Psoas muscle (tissue), 8 donors: Measurements from ENCODE around the gene ACBD5. TPM values are rescaled to one million over a fixed set of nuclear protein-coding genes. Genes with fewer than 3 reads are reported as not detected.

Experiments used
- ATAC-seq, 4 donors: fragments of 200-7000 bp; cut with Tn5 transposase; one replicate each; pipeline ENCODE4 v1.9.1; 2020; ENCODE audit warnings: moderate library complexity in 3 of 4, mild to moderate bottlenecking in 2 of 4
- DNase-seq, 2 donors: peaks; one replicate each; pipeline ENCODE4 v3.0.0-alpha.2; 2020
- H3K27ac ChIP-seq: fragments of 200-600 bp; one replicate; pipeline ENCODE4 v1.8.0; 2022
- H3K27me3 ChIP-seq, 3 donors: fragments of 200-600 bp in 1 of 3; one replicate each; pipeline versions ENCODE4 v1.6.1 to v1.8.0; 2013 to 2022; ENCODE audit warnings: low read length in 2 of 3, mild to moderate bottlenecking in 2 of 3, moderate library complexity in 1 of 3; ENCODE audit not compliant: insufficient read depth in 3 of 3
- H3K36me3 ChIP-seq, 2 donors: fragments of 200-600 bp in 1 of 2; one replicate each; pipeline versions ENCODE4 v1.6.1 to v1.8.0; 2013 to 2022; ENCODE audit warnings: low read depth in 1 of 2, mild to moderate bottlenecking in 1 of 2, moderate library complexity in 1 of 2; ENCODE audit not compliant: insufficient read depth in 1 of 2
- H3K4me1 ChIP-seq: fragments of 200-600 bp; one replicate; pipeline ENCODE4 v1.8.0; 2022
- H3K4me3 ChIP-seq: fragments of 200-600 bp; one replicate; pipeline ENCODE4 v1.8.0; 2022; ENCODE audit warnings: mild to moderate bottlenecking
- H3K9me3 ChIP-seq: fragments of 200-600 bp; one replicate; pipeline ENCODE4 v1.8.0; 2022
- WGBS, 3 donors: extraction: QIAGEN DNeasy Blood & Tissue Kit; methylation state at CpG; one replicate each; pipeline versions ENCODE4 v1.1.6 to v1.1.7; 2013; 5-methylcytosine and 5-hydroxymethylcytosine counted together
- intact Hi-C, 2 donors: fragments of 100-400 bp; cut with DNase I; formaldehyde crosslinking; loops; one replicate each; pipeline versions ENCODE4 v1.11.0 to v1.14.2; 2022
- polyA plus RNA-seq, 3 donors: library from polyadenylated mRNA; stranded (reverse); fragments of 200-250 nt; gene quantifications; one replicate each; pipeline ENCODE4 v1.2.3, GENCODE V29; 2013
- total RNA-seq, 4 donors: library from RNA; stranded (reverse); fragmentation: NEBNext Ultra II Directional in 2 of 4; extraction: Animal tissue kit (Norgen Biotek cat#: 25700) in 2 of 4; gene quantifications; one replicate each; pipeline versions ENCODE4 v1.2.1 to v1.2.4, GENCODE V29; 2021 to 2023
- TF ChIP-seq, protein P1 (sequence below): fragments of 200-600 bp; IDR thresholded peaks from one replicate; pipeline ENCODE4 v1.8.0; 2022; ENCODE audit warnings: antibody characterized with exemption
- donor health status: healthy with polysubstance abuse.
- donor health status: DM: no; HTN: no; CAD: no; lungs with moderate emphysema.
- donor health status: Bipolar disorder and iron deficiency.
- donor health status: healthy.
- donor health status: DM: yes; HTN: yes; CAD: no.
- donor health status: DM: no; HTN: no; CAD: no.
- donor health status: DM: no; HTN: no; CAD: no.
- donor health status: DM: yes; HTN: yes; CAD: no.

ACBD5 gene
- total and polyA plus RNA-seq, 7 donors: 18.4 to 53.6 (median 33.3) TPM

DNA sequence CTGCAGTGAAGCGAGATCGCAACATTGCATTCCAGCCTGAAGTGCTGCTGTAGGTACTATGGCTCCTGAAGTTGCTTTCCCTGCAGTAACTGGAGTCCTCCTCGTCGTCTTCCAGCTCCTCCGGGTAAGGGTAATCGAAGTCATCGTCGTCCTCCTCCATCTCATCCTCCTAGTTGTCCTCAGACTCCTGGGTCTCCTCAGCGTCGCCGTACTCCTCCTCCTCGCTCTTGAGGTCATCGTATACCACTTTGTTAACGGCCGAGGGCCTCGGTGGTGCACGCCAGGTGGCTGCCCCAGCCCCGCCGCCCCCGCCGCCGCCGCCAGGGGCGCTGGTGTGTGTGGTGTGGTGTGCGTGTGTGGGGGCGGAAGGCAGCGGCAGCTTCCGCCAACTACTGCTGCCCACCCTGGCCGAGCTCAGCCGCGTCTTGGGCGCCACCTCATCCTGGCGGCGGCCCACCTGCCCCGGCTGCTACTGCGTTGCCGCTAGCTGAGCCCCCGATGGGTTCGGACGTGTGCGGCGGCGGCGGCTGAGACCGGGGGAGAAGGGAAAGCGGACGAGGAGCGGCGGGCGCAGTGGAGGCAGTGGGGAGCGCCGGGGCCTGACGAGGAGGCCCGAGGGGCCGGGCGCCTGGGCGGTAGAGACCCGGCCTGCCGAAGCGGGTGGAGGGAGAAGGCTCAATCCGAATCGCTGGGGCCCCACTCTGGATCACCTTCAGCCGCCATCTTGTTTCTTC, 11.8 kb upstream of the ACBD5 start:
- Histone ChIP-seq H3K36me3 (no peaks in the 10 kb centered on the region), H3K27me3 (peaks cover 0 to 4% (median 0%) of the 10 kb centered on the region in 3 donors), H3K9me3 (no peaks in the 10 kb centered on the region), H3K4me3 (peak overlapping the region; percentile 75), H3K4me1 (no peaks in the 10 kb centered on the region), H3K27ac (peak overlapping the region; percentile 71)
- WGBS, 3 donors: 11 to 17% (median 13%) methylated on average over 47 to 63 of the region's 63 CpGs
- ATAC-seq (peak; percentile 95 to 99 (median 98)), DNase-seq (peak; percentile 77 to 79)
- TF ChIP-seq, protein P1, sequence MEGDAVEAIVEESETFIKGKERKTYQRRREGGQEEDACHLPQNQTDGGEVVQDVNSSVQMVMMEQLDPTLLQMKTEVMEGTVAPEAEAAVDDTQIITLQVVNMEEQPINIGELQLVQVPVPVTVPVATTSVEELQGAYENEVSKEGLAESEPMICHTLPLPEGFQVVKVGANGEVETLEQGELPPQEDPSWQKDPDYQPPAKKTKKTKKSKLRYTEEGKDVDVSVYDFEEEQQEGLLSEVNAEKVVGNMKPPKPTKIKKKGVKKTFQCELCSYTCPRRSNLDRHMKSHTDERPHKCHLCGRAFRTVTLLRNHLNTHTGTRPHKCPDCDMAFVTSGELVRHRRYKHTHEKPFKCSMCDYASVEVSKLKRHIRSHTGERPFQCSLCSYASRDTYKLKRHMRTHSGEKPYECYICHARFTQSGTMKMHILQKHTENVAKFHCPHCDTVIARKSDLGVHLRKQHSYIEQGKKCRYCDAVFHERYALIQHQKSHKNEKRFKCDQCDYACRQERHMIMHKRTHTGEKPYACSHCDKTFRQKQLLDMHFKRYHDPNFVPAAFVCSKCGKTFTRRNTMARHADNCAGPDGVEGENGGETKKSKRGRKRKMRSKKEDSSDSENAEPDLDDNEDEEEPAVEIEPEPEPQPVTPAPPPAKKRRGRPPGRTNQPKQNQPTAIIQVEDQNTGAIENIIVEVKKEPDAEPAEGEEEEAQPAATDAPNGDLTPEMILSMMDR: peak; percentile 74
- intact Hi-C loops: no loop called here

DNA sequence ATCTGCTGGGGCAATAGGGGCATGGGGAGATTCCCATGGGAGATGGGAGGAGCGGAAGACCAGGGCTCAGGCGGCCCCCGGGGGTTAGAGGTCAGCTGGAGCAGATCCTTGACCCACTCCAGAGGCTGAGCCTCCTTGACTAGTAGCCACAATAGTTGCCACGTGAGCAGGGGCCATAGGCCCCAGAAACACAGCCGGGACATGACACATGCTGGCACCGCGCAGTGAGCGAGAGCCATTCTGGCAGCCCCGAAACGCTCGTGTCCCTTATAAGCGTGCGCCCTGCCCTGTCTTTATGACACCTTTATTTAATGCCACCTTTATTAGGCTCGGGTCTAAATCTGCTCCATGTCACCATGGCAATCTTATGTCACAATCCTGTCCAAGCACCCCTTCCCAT, 11.0 kb upstream of the ACBD5 start:
- Histone ChIP-seq H3K27me3 (no peaks in the 10 kb centered on the region), H3K4me1 (no peaks in the 10 kb centered on the region), H3K27ac (no peak overlapping the region), H3K36me3 (no peaks in the 10 kb centered on the region), H3K4me3 (no peak overlapping the region), H3K9me3 (no peaks in the 10 kb centered on the region)
- no peak for ATAC-seq
- TF ChIP-seq, protein P1: no peak
- intact Hi-C loops: no loop called here
- WGBS, 3 donors: 95 to 98% (median 97%) methylated on average over 14 of the region's 14 CpGs
- DNase-seq: no peak

DNA sequence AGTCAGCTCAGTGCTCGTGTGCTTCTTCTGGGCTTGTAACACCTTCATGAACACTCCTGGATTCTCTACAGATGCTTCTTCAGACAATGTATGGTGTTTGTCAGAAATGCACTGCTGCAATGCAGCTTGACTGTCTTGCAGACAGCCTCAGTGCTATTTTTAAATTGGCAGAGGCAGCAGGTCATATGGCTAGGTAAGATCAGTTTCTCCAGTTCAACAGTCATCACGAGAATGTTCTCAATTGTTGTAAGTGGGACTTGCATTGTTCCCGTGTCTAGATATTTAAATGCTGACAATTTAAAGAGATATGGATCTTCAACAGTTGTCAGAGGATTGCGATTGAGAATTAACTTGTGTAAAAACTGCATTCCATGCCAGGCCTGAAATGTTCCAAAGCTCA, 7.6 kb upstream of the ACBD5 start:
- H3K9me3 ChIP-seq: no peaks in the 10 kb centered on the region
- ATAC-seq: peak in 3 of 4 donors; percentile 36 to 67 (median 51)
- no peak overlapping the region for H3K4me3 ChIP-seq
- H3K4me1 ChIP-seq: peaks cover 10% of the 10 kb centered on the region
- TF ChIP-seq, protein P1: no peak
- H3K36me3 ChIP-seq: no peaks in the 10 kb centered on the region
- 38 to 49% (median 47%) methylated on average over 4 of the region's 4 CpGs for WGBS, 3 donors
- H3K27me3 ChIP-seq: no peaks in the 10 kb centered on the region
- intact Hi-C loops: loop anchor here (10.0 kb wide), 1 partner anchor 257 kb away; the partner anchor contains the start of gene RAB18 (in 2 of the 2)
- DNase-seq: no peak
- H3K27ac ChIP-seq: no peak overlapping the region

DNA sequence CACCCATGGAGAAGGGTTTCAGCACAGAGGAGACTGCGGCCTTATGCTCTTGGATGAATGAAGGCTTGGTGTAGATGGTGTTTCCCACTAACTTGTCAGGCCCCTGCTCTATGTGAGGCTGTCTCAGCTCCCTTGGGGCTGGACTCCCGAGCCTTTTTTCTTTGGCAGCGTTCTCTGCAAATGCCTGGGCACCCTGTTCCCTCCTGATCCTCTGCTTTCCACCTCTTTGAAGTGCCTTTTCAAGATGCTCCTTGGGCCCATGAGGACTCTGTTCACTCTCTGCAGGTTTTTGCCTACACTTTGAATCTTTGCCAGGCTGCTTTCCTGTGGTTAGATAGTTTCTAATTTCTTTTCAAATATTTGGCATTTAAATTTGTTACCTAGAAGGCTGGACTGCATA, 6.8 kb upstream of the ACBD5 start:
- H3K4me1 ChIP-seq: peaks cover 12% of the 10 kb centered on the region
- H3K4me3 ChIP-seq: no peak overlapping the region
- TF ChIP-seq, protein P1: no peak
- no peak overlapping the region for H3K27ac ChIP-seq
- intact Hi-C loops: loop anchor here (10.0 kb wide), 1 partner anchor 257 kb away; the partner anchor contains the start of gene RAB18 (in 2 of the 2)
- H3K9me3 ChIP-seq: no peaks in the 10 kb centered on the region
- WGBS, 3 donors: 59 to 78% (median 69%) methylated on average over 3 of the region's 3 CpGs
- ATAC-seq (no peak), DNase-seq (no peak)
- no peaks in the 10 kb centered on the region for H3K27me3 ChIP-seq
- no peaks in the 10 kb centered on the region for H3K36me3 ChIP-seq
